Liver (tissue), 9 donors: ENCODE data around the gene AQP6. TPM values are rescaled to one million over a fixed set of nuclear protein-coding genes. Genes with fewer than 3 reads are reported as not detected.

Experiments
- DNase-seq: peaks from one replicate; pipeline ENCODE4 v3.0.0-alpha.2; 2017; ENCODE audit warnings: low spot score
- H3K27ac ChIP-seq, 2 donors: one replicate each; pipeline ENCODE4 v1.7.0; 2013; ENCODE audit warnings: inconsistent platforms in 2 of 2, low read length in 2 of 2, control low read depth in 1 of 2, low read depth in 1 of 2, mild to moderate bottlenecking in 1 of 2
- H3K27me3 ChIP-seq, 4 donors: one replicate each; pipeline versions ENCODE4 v1.6.1 to v1.7.0; 2013; ENCODE audit warnings: low read length in 3 of 4, inconsistent platforms in 1 of 4, mild to moderate bottlenecking in 1 of 4, moderate library complexity in 1 of 4; ENCODE audit not compliant: control insufficient read depth in 4 of 4, insufficient read depth in 4 of 4
- H3K36me3 ChIP-seq, 4 donors: one replicate each; pipeline versions ENCODE4 v1.6.1 to v1.7.0; 2013; ENCODE audit warnings: low read length in 3 of 4, mild to moderate bottlenecking in 3 of 4, low read depth in 1 of 4, moderate library complexity in 1 of 4; ENCODE audit not compliant: control insufficient read depth in 4 of 4, insufficient read depth in 3 of 4
- H3K4me1 ChIP-seq, 4 donors: one replicate each; pipeline versions ENCODE4 v1.6.1 to v1.7.0; 2013; ENCODE audit warnings: low read length in 3 of 4, mild to moderate bottlenecking in 3 of 4, moderate library complexity in 1 of 4; ENCODE audit not compliant: control insufficient read depth in 4 of 4, insufficient read depth in 4 of 4
- H3K4me3 ChIP-seq, 3 donors: one replicate each; pipeline versions ENCODE4 v1.6.1 to v1.7.0; 2013; ENCODE audit warnings: low read length in 3 of 3, control low read depth in 1 of 3, low read depth in 1 of 3, mild to moderate bottlenecking in 1 of 3
- H3K9ac ChIP-seq, 2 donors: one replicate each; pipeline ENCODE4 v1.7.0; 2013; ENCODE audit warnings: low read length in 2 of 2, mild to moderate bottlenecking in 2 of 2, moderate library complexity in 2 of 2, control low read depth in 1 of 2, low read depth in 1 of 2
- H3K9me3 ChIP-seq, 4 donors: one replicate each; pipeline versions ENCODE4 v1.6.1 to v1.7.0; 2013; ENCODE audit warnings: low read length in 3 of 4; ENCODE audit not compliant: control insufficient read depth in 4 of 4
- ATF3 ChIP-seq: IDR thresholded peaks from 2 replicates; pipeline ENCODE4 v1.6.1; 2016; ENCODE audit warnings: antibody characterized with exemption
- CTCF ChIP-seq: fragments of 150-350 bp; IDR thresholded peaks from 2 replicates; pipeline ENCODE4 v1.5.1; 2017; ENCODE audit warnings: improper control_type of control experiment, low read depth, low read length; ENCODE audit not compliant: missing input control
- EGR1 ChIP-seq, 2 donors: IDR thresholded peaks; 2 replicates each; pipeline ENCODE4 v1.6.1; 2016 to 2018; ENCODE audit warnings: antibody characterized with exemption in 2 of 2, low read depth in 2 of 2
- FOXA1 ChIP-seq: IDR thresholded peaks from 2 replicates; pipeline ENCODE4 v1.6.1; 2016; ENCODE audit warnings: antibody characterized with exemption
- FOXA2 ChIP-seq: IDR thresholded peaks from 2 replicates; pipeline ENCODE4 v1.6.1; 2016; ENCODE audit warnings: antibody characterized with exemption
- GABPA ChIP-seq, 2 donors: IDR thresholded peaks in 1 of 2; conservative IDR thresholded peaks in 1 of 2; 2 replicates each; pipeline ENCODE4 v1.6.1; 2016; ENCODE audit warnings: antibody characterized with exemption in 2 of 2, mild to moderate bottlenecking in 1 of 2, moderate library complexity in 1 of 2
- HNF4A ChIP-seq, 2 donors: conservative IDR thresholded peaks; 2 replicates each; pipeline ENCODE4 v1.6.1; 2016; ENCODE audit warnings: antibody characterized with exemption in 2 of 2, mild to moderate bottlenecking in 2 of 2
- HNF4G ChIP-seq: IDR thresholded peaks from 2 replicates; pipeline ENCODE4 v1.6.1; 2016; ENCODE audit warnings: antibody characterized with exemption
- JUND ChIP-seq, 2 donors: IDR thresholded peaks; 2 replicates each; pipeline ENCODE4 v1.6.1; 2016; ENCODE audit warnings: antibody characterized with exemption in 2 of 2
- NR2F2 ChIP-seq: IDR thresholded peaks from 2 replicates; pipeline ENCODE4 v1.6.1; 2016; ENCODE audit warnings: antibody characterized with exemption
- RAD21 ChIP-seq, 2 donors: IDR thresholded peaks; 2 replicates each; pipeline ENCODE4 v1.6.1; 2016; ENCODE audit warnings: antibody characterized with exemption in 2 of 2, mild to moderate bottlenecking in 2 of 2
- RXRA ChIP-seq, 2 donors: IDR thresholded peaks; 2 replicates each; pipeline ENCODE4 v1.6.1; 2017 to 2018; ENCODE audit warnings: antibody characterized with exemption in 2 of 2, mild to moderate bottlenecking in 1 of 2
- SP1 ChIP-seq: IDR thresholded peaks from 2 replicates; pipeline ENCODE4 v1.6.1; 2018; ENCODE audit warnings: antibody characterized with exemption, mild to moderate bottlenecking
- TAF1 ChIP-seq: conservative IDR thresholded peaks from 2 replicates; pipeline ENCODE4 v1.6.1; 2016; ENCODE audit warnings: antibody characterized with exemption, mild to moderate bottlenecking
- YY1 ChIP-seq: IDR thresholded peaks from 2 replicates; pipeline ENCODE4 v1.6.1; 2016; ENCODE audit warnings: antibody characterized with exemption, mild to moderate bottlenecking
- ZBTB33 ChIP-seq: IDR thresholded peaks from 2 replicates; pipeline ENCODE4 v1.6.1; 2016; ENCODE audit warnings: antibody characterized with exemption
- polyA plus RNA-seq, 2 donors: library from polyadenylated mRNA; stranded (reverse) in 1 of 2; unstranded in 1 of 2; fragments of 200-250 nt in 1 of 2; fragments of >200 nt in 1 of 2; fragmentation: Nextera tagmentation in 1 of 2; extraction: Ambion mirVana in 1 of 2; gene quantifications; one replicate each; pipeline versions ENCODE4 v1.2.1 to v1.2.3, GENCODE V29; 2013 to 2015
- total RNA-seq, 2 donors: library from RNA; depleted of rRNA; stranded (reverse); fragments of >200 nt; gene quantifications; one replicate each; pipeline ENCODE4 v1.2.3, GENCODE V29; 2014
- TF ChIP-seq, protein P1 (sequence below): IDR thresholded peaks from 2 replicates; pipeline ENCODE4 v1.6.1; 2016; ENCODE audit warnings: antibody characterized with exemption, mild to moderate bottlenecking
- TF ChIP-seq, protein P2 (sequence below): IDR thresholded peaks from 2 replicates; pipeline ENCODE4 v1.6.1; 2016; ENCODE audit warnings: antibody characterized with exemption
- donor health status: healthy.
- donor health status: healthy.
- donor health status: healthy.
- donor health status: healthy.
- donor health status: healthy.

AQP6 gene
- total and polyA plus RNA-seq, 4 donors = 0.05 to 0.11 TPM; not detected in 2

GRCh38 chr12:49957570-49957967 lies 15.2 kb upstream of the AQP6 start:
- DNase-seq = no peak

More at GRCh38 chr12:49957570-49957967, 15.2 kb upstream of the AQP6 start:
- no peaks in the 10 kb centered on the region for H3K36me3 ChIP-seq
- peaks cover 0 to 5% (median 2%) of the 10 kb centered on the region in 4 donors for H3K27me3 ChIP-seq
- TF ChIP-seq YY1 (no peak), RAD21 (IDR thresholded peaks at IDR 0.05) (no peak), JUND (IDR thresholded peaks at IDR 0.05) (no peak), FOXA2 (no peak), HNF4A (conservative IDR thresholded peaks at IDR 0.05) (no peak), FOXA1 (no peak), GABPA (IDR thresholded peaks at IDR 0.05 in 1 of 2, conservative IDR thresholded peaks at IDR 0.05 in 1 of 2) (no peak), ZBTB33 (no peak), HNF4G (no peak), EGR1 (IDR thresholded peaks at IDR 0.05; ENCODE audit: low read depth in 2 of 2) (no peak), NR2F2 (no peak), RXRA (IDR thresholded peaks at IDR 0.05) (no peak), CTCF (no peak), SP1 (no peak), TAF1 (no peak), ATF3 (no peak)
- TF ChIP-seq, protein P1, sequence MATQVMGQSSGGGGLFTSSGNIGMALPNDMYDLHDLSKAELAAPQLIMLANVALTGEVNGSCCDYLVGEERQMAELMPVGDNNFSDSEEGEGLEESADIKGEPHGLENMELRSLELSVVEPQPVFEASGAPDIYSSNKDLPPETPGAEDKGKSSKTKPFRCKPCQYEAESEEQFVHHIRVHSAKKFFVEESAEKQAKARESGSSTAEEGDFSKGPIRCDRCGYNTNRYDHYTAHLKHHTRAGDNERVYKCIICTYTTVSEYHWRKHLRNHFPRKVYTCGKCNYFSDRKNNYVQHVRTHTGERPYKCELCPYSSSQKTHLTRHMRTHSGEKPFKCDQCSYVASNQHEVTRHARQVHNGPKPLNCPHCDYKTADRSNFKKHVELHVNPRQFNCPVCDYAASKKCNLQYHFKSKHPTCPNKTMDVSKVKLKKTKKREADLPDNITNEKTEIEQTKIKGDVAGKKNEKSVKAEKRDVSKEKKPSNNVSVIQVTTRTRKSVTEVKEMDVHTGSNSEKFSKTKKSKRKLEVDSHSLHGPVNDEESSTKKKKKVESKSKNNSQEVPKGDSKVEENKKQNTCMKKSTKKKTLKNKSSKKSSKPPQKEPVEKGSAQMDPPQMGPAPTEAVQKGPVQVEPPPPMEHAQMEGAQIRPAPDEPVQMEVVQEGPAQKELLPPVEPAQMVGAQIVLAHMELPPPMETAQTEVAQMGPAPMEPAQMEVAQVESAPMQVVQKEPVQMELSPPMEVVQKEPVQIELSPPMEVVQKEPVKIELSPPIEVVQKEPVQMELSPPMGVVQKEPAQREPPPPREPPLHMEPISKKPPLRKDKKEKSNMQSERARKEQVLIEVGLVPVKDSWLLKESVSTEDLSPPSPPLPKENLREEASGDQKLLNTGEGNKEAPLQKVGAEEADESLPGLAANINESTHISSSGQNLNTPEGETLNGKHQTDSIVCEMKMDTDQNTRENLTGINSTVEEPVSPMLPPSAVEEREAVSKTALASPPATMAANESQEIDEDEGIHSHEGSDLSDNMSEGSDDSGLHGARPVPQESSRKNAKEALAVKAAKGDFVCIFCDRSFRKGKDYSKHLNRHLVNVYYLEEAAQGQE = no peak
- TF ChIP-seq, protein P2, sequence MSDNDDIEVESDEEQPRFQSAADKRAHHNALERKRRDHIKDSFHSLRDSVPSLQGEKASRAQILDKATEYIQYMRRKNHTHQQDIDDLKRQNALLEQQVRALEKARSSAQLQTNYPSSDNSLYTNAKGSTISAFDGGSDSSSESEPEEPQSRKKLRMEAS = no peak
- H3K9me3 ChIP-seq = no peaks in the 10 kb centered on the region
- no peak overlapping the region for H3K9ac ChIP-seq
- H3K4me3 ChIP-seq = no peak overlapping the region
- H3K4me1 ChIP-seq = peaks cover under 1 to 8% (median 4%) of the 10 kb centered on the region in 4 donors
- no peak overlapping the region for H3K27ac ChIP-seq
